ENCODE results near the gene CTIF. TPM values are rescaled to one million over a fixed set of nuclear protein-coding genes. Genes with fewer than 3 reads are reported as not detected.

Gene CTIF
- total RNA-seq, 4 donors from 2014 or later, result 16.6 to 116 (median 34.5) TPM

DNA sequence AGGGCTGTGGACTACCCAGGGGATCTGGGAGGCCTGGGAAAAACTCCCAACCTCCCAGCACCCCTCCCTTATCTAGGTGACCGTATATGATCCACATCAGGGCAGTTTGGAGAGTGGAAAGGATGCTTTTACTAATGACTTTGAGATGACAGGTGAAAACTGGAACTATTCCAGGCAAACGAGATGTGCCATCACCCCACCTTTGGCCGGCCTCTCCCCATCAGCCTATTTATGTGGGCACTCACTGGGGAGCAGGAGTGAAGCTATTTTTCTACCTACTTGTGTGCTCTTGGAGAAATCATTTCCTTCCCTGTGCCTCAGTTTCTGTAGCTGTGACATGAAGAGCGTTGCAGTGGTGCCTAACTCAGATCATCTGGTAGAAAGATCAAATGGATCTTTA lies 304.8 kb downstream of the CTIF start:
- H3K4me3 ChIP-seq, result no peak overlapping the region
- TF ChIP-seq, protein P1, sequence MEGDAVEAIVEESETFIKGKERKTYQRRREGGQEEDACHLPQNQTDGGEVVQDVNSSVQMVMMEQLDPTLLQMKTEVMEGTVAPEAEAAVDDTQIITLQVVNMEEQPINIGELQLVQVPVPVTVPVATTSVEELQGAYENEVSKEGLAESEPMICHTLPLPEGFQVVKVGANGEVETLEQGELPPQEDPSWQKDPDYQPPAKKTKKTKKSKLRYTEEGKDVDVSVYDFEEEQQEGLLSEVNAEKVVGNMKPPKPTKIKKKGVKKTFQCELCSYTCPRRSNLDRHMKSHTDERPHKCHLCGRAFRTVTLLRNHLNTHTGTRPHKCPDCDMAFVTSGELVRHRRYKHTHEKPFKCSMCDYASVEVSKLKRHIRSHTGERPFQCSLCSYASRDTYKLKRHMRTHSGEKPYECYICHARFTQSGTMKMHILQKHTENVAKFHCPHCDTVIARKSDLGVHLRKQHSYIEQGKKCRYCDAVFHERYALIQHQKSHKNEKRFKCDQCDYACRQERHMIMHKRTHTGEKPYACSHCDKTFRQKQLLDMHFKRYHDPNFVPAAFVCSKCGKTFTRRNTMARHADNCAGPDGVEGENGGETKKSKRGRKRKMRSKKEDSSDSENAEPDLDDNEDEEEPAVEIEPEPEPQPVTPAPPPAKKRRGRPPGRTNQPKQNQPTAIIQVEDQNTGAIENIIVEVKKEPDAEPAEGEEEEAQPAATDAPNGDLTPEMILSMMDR (IDR thresholded peaks at IDR 0.05), result no peak
- no peak for TF ChIP-seq POLR2A (IDR thresholded peaks at IDR 0.05)
- H3K4me1 ChIP-seq, result peaks cover 0 to 23% (median 14%) of the 10 kb centered on the region in 4 donors
- H3K27me3 ChIP-seq, result no peaks in the 10 kb centered on the region
- no peak for DNase-seq
- peak overlapping the region in 3 of 4 donors; percentile 70 to 81 (median 74) for H3K27ac ChIP-seq
- H3K36me3 ChIP-seq, result no peaks in the 10 kb centered on the region
- H3K9me3 ChIP-seq, result no peaks in the 10 kb centered on the region

GRCh38 chr18:48844271-48844670 lies 305.4 kb downstream of the CTIF start:
- TF ChIP-seq POLR2A (IDR thresholded peaks at IDR 0.05), result no peak
- TF ChIP-seq, protein P1 (IDR thresholded peaks at IDR 0.05), result no peak
- no peak overlapping the region for H3K4me3 ChIP-seq
- H3K27ac ChIP-seq, result peak overlapping the region in 1 of 4 donors; percentile 27
- no peaks in the 10 kb centered on the region for H3K27me3 ChIP-seq
- peaks cover 0 to 23% (median 14%) of the 10 kb centered on the region in 4 donors for H3K4me1 ChIP-seq
- H3K9me3 ChIP-seq, result no peaks in the 10 kb centered on the region
- DNase-seq, result no peak
- H3K36me3 ChIP-seq, result no peaks in the 10 kb centered on the region

GRCh38 chr18:48845174-48845573 lies 306.3 kb downstream of the CTIF start:
- Histone ChIP-seq H3K27ac (no peak overlapping the region), H3K36me3 (no peaks in the 10 kb centered on the region), H3K9me3 (no peaks in the 10 kb centered on the region), H3K27me3 (no peaks in the 10 kb centered on the region), H3K4me3 (no peak overlapping the region), H3K4me1 (peaks cover 0 to 23% (median 14%) of the 10 kb centered on the region in 4 donors)
- no peak for DNase-seq
- TF ChIP-seq, protein P1 (IDR thresholded peaks at IDR 0.05), result no peak
- TF ChIP-seq POLR2A (IDR thresholded peaks at IDR 0.05), result no peak

GRCh38 chr18:48846423-48846932 lies 307.6 kb downstream of the CTIF start:
- Histone ChIP-seq H3K27ac (no peak overlapping the region), H3K9me3 (no peaks in the 10 kb centered on the region), H3K4me3 (no peak overlapping the region), H3K36me3 (no peaks in the 10 kb centered on the region), H3K4me1 (peaks cover 0 to 22% (median 14%) of the 10 kb centered on the region in 4 donors), H3K27me3 (no peaks in the 10 kb centered on the region)
- DNase-seq, result no peak
- TF ChIP-seq, protein P1 (IDR thresholded peaks at IDR 0.05), result no peak
- TF ChIP-seq POLR2A (IDR thresholded peaks at IDR 0.05), result no peak

DNA sequence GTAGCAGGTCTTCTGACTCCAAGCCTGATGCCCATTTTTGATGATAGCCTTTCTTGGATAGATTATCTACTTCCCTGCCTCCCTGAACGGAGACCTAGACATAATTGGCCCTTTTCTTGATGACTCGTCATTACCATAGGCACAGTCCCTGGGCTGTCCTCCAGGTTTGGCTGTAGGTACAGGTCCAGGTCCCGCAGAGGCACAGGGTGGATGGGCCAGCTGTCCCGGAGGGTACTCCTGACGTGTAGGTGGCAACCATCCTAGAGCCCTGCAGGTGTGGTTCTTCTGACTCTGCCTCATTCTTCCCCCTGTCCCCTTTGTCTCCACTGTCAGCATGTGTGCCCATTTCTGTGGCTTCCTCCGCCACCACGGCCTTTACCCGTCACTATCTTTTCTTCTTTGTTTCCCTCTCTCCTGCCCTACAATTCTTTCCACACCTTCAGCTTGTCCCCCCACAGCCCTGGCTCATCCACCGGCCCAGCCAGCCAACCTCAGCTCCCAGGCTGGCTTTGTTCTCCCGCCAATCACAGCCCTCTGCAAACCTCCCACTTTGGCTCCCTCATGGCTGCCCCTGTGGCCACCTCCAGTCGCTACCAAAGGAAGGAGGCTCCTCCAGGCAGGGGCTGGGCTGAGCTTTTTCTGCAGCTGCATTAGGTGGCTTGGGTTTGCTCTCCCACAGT lies 309.1 kb downstream of the CTIF start:
- Histone ChIP-seq H3K36me3 (no peaks in the 10 kb centered on the region), H3K27ac (no peak overlapping the region), H3K4me3 (no peak overlapping the region), H3K9me3 (no peaks in the 10 kb centered on the region), H3K27me3 (no peaks in the 10 kb centered on the region), H3K4me1 (peaks cover 0 to 11% (median 4%) of the 10 kb centered on the region in 4 donors)
- TF ChIP-seq, protein P1 (IDR thresholded peaks at IDR 0.05), result no peak
- no peak for TF ChIP-seq POLR2A (IDR thresholded peaks at IDR 0.05)
- DNase-seq, result no peak
